ENCODE results near the gene RASAL2. TPM values are rescaled to one million over a fixed set of nuclear protein-coding genes. Genes with fewer than 3 reads are reported as not detected.
"Not testable (repeated sequence)": the region's sequence is repeated elsewhere in the genome, so short reads cannot be mapped to it uniquely, and the experiment has no call there.

The RASAL2 gene
- total RNA-seq, 2 donors from 2014 or later: 0.02 to 0.11 TPM

- Mint-ChIP-seq H3K4me1 (no peaks in the 10 kb centered on the region), H3K4me3 (no peak overlapping the region), H3K27ac (no peak overlapping the region), H3K9me3 (peaks cover 6% of the 10 kb centered on the region), H3K27me3 (no peaks in the 10 kb centered on the region), H3K36me3 (ENCODE audit: low read depth) (no peaks in the 10 kb centered on the region)
- ATAC-seq (replicated peaks): no peak
Measured at GRCh38 chr1:178189814-178190213, 95.9 kb downstream of the RASAL2 start.

GRCh38 chr1:178190881-178191280, 97.0 kb downstream of the RASAL2 start:
- Mint-ChIP-seq H3K27ac (no peak overlapping the region), H3K36me3 (ENCODE audit: low read depth) (no peaks in the 10 kb centered on the region), H3K27me3 (no peaks in the 10 kb centered on the region), H3K4me3 (no peak overlapping the region), H3K9me3 (peaks cover 3% of the 10 kb centered on the region), H3K4me1 (no peaks in the 10 kb centered on the region)
- no peak for ATAC-seq (replicated peaks)

GRCh38 chr1:178192686-178193085, 98.8 kb downstream of the RASAL2 start:
- Mint-ChIP-seq H3K27me3 (no peaks in the 10 kb centered on the region), H3K27ac (no peak overlapping the region)
- ATAC-seq (replicated peaks): no peak

GRCh38 chr1:178196631-178197030, 102.7 kb downstream of the RASAL2 start:
- Mint-ChIP-seq H3K27ac (no peak overlapping the region), H3K4me1 (no peaks in the 10 kb centered on the region), H3K27me3 (no peaks in the 10 kb centered on the region), H3K4me3 (no peak overlapping the region), H3K9me3 (peaks cover 4% of the 10 kb centered on the region), H3K36me3 (ENCODE audit: low read depth) (no peaks in the 10 kb centered on the region)
- no peak for ATAC-seq (replicated peaks)

More at GRCh38 chr1:178192686-178193085, 98.8 kb downstream of the RASAL2 start:
- no peaks in the 10 kb centered on the region for H3K9me3 Mint-ChIP-seq
- H3K4me3 Mint-ChIP-seq: no peak overlapping the region
- H3K36me3 Mint-ChIP-seq (ENCODE audit: low read depth): no peaks in the 10 kb centered on the region
- H3K4me1 Mint-ChIP-seq: no peaks in the 10 kb centered on the region

- H3K9me3 Mint-ChIP-seq: peaks cover 10% of the 10 kb centered on the region
- H3K27me3 Mint-ChIP-seq; H3K4me3 Mint-ChIP-seq; ATAC-seq (replicated peaks); H3K36me3 Mint-ChIP-seq (ENCODE audit: low read depth); H3K4me1 Mint-ChIP-seq; H3K27ac Mint-ChIP-seq: not testable (repeated sequence)
Measured at GRCh38 chr1:178202095-178202494, 108.2 kb downstream of the RASAL2 start.

- peaks cover 10% of the 10 kb centered on the region for H3K9me3 Mint-ChIP-seq
- not testable (repeated sequence) for H3K36me3 Mint-ChIP-seq (ENCODE audit: low read depth); H3K4me3 Mint-ChIP-seq; H3K27ac Mint-ChIP-seq; H3K4me1 Mint-ChIP-seq; H3K27me3 Mint-ChIP-seq; ATAC-seq (replicated peaks)
Measured at GRCh38 chr1:178202546-178202945, 108.6 kb downstream of the RASAL2 start.

GRCh38 chr1:178208269-178208856, 114.5 kb downstream of the RASAL2 start:
- not testable (repeated sequence) for H3K4me1 Mint-ChIP-seq; H3K36me3 Mint-ChIP-seq (ENCODE audit: low read depth); H3K4me3 Mint-ChIP-seq; H3K27me3 Mint-ChIP-seq; H3K27ac Mint-ChIP-seq; ATAC-seq (replicated peaks)
- H3K9me3 Mint-ChIP-seq: peaks cover 29% of the 10 kb centered on the region

GRCh38 chr1:178209935-178210334, 116.0 kb downstream of the RASAL2 start:
- H3K27ac Mint-ChIP-seq: no peak overlapping the region
- no peaks in the 10 kb centered on the region for H3K36me3 Mint-ChIP-seq (ENCODE audit: low read depth)
- peaks cover 29% of the 10 kb centered on the region for H3K9me3 Mint-ChIP-seq
- no peak overlapping the region for H3K4me3 Mint-ChIP-seq
- H3K4me1 Mint-ChIP-seq: no peaks in the 10 kb centered on the region
- no peak for ATAC-seq (replicated peaks)
- no peaks in the 10 kb centered on the region for H3K27me3 Mint-ChIP-seq

GRCh38 chr1:178218550-178218949, 124.6 kb downstream of the RASAL2 start:
- Mint-ChIP-seq H3K4me3 (no peak overlapping the region), H3K36me3 (ENCODE audit: low read depth) (no peaks in the 10 kb centered on the region), H3K27ac (no peak overlapping the region), H3K27me3 (no peaks in the 10 kb centered on the region), H3K9me3 (peaks cover 3% of the 10 kb centered on the region), H3K4me1 (no peaks in the 10 kb centered on the region)
- ATAC-seq (replicated peaks): no peak

GRCh38 chr1:178220094-178220493, 126.2 kb downstream of the RASAL2 start:
- no peaks in the 10 kb centered on the region for H3K36me3 Mint-ChIP-seq (ENCODE audit: low read depth)
- no peaks in the 10 kb centered on the region for H3K4me1 Mint-ChIP-seq
- H3K27ac Mint-ChIP-seq: no peak overlapping the region
- ATAC-seq (replicated peaks): no peak
- H3K9me3 Mint-ChIP-seq: peaks cover 3% of the 10 kb centered on the region
- no peaks in the 10 kb centered on the region for H3K27me3 Mint-ChIP-seq
- H3K4me3 Mint-ChIP-seq: no peak overlapping the region

GRCh38 chr1:178223289-178223688, 129.4 kb downstream of the RASAL2 start:
- no peak for ATAC-seq (replicated peaks)
- H3K9me3 Mint-ChIP-seq: peaks cover 3% of the 10 kb centered on the region
- no peaks in the 10 kb centered on the region for H3K27me3 Mint-ChIP-seq
- no peak overlapping the region for H3K27ac Mint-ChIP-seq
- H3K4me1 Mint-ChIP-seq: no peaks in the 10 kb centered on the region
- no peak overlapping the region for H3K4me3 Mint-ChIP-seq
- no peaks in the 10 kb centered on the region for H3K36me3 Mint-ChIP-seq (ENCODE audit: low read depth)

GRCh38 chr1:178224358-178224757, 130.5 kb downstream of the RASAL2 start:
- ATAC-seq (replicated peaks): no peak
- Mint-ChIP-seq H3K27me3 (no peaks in the 10 kb centered on the region), H3K9me3 (peaks cover 3% of the 10 kb centered on the region), H3K4me3 (no peak overlapping the region), H3K36me3 (ENCODE audit: low read depth) (no peaks in the 10 kb centered on the region), H3K4me1 (no peaks in the 10 kb centered on the region), H3K27ac (no peak overlapping the region)

GRCh38 chr1:178230881-178231409, 137.0 kb downstream of the RASAL2 start:
- Mint-ChIP-seq H3K4me3 (no peak overlapping the region), H3K4me1 (no peaks in the 10 kb centered on the region), H3K36me3 (ENCODE audit: low read depth) (no peaks in the 10 kb centered on the region), H3K27ac (no peak overlapping the region), H3K9me3 (no peaks in the 10 kb centered on the region), H3K27me3 (no peaks in the 10 kb centered on the region)
- ATAC-seq (replicated peaks): no peak

- H3K4me3 Mint-ChIP-seq: no peak overlapping the region
- no peak for ATAC-seq (replicated peaks)
- H3K4me1 Mint-ChIP-seq: no peaks in the 10 kb centered on the region
- H3K36me3 Mint-ChIP-seq (ENCODE audit: low read depth): no peaks in the 10 kb centered on the region
- no peaks in the 10 kb centered on the region for H3K27me3 Mint-ChIP-seq
- H3K9me3 Mint-ChIP-seq: no peaks in the 10 kb centered on the region
- H3K27ac Mint-ChIP-seq: no peak overlapping the region
Measured at GRCh38 chr1:178232108-178232507, 138.2 kb downstream of the RASAL2 start.

- H3K4me3 Mint-ChIP-seq: no peak overlapping the region
- H3K27ac Mint-ChIP-seq: no peak overlapping the region
- no peaks in the 10 kb centered on the region for H3K36me3 Mint-ChIP-seq (ENCODE audit: low read depth)
- no peaks in the 10 kb centered on the region for H3K4me1 Mint-ChIP-seq
- H3K9me3 Mint-ChIP-seq: no peaks in the 10 kb centered on the region
- ATAC-seq (replicated peaks): no peak
- no peaks in the 10 kb centered on the region for H3K27me3 Mint-ChIP-seq
Measured at GRCh38 chr1:178232949-178233348, 139.0 kb downstream of the RASAL2 start.

GRCh38 chr1:178237121-178237520, 143.2 kb downstream of the RASAL2 start:
- ATAC-seq (replicated peaks): no peak
- peaks cover 4% of the 10 kb centered on the region for H3K9me3 Mint-ChIP-seq
- no peaks in the 10 kb centered on the region for H3K27me3 Mint-ChIP-seq
- no peaks in the 10 kb centered on the region for H3K4me1 Mint-ChIP-seq
- H3K27ac Mint-ChIP-seq: no peak overlapping the region
- no peaks in the 10 kb centered on the region for H3K36me3 Mint-ChIP-seq (ENCODE audit: low read depth)
- no peak overlapping the region for H3K4me3 Mint-ChIP-seq
